Measurements from ENCODE around the gene EGFL7.

The EGFL7 gene

GRCh38 chr9:136697821-136698526 lies 35.3 kb downstream of the EGFL7 start:
- Histone ChIP-seq H3K4me3 (ENCODE audit: low read depth, low read length) (no peak overlapping the region), H3K36me3 (replicated peaks) (no peaks in the 10 kb centered on the region), H3K27me3 (replicated peaks) (peaks cover 12% of the 10 kb centered on the region), H3K27ac (no peak overlapping the region)
- TF ChIP-seq, protein P1, sequence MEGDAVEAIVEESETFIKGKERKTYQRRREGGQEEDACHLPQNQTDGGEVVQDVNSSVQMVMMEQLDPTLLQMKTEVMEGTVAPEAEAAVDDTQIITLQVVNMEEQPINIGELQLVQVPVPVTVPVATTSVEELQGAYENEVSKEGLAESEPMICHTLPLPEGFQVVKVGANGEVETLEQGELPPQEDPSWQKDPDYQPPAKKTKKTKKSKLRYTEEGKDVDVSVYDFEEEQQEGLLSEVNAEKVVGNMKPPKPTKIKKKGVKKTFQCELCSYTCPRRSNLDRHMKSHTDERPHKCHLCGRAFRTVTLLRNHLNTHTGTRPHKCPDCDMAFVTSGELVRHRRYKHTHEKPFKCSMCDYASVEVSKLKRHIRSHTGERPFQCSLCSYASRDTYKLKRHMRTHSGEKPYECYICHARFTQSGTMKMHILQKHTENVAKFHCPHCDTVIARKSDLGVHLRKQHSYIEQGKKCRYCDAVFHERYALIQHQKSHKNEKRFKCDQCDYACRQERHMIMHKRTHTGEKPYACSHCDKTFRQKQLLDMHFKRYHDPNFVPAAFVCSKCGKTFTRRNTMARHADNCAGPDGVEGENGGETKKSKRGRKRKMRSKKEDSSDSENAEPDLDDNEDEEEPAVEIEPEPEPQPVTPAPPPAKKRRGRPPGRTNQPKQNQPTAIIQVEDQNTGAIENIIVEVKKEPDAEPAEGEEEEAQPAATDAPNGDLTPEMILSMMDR (IDR thresholded peaks at IDR 0.05; ENCODE audit: low read depth, low read length, missing control alignments) = no peak
- no peak for DNase-seq
- in situ Hi-C loops (cut with HindIII; ENCODE audit: low pct_ligation_motif_present, low sequenced_read_pairs) = no loop called here

DNA sequence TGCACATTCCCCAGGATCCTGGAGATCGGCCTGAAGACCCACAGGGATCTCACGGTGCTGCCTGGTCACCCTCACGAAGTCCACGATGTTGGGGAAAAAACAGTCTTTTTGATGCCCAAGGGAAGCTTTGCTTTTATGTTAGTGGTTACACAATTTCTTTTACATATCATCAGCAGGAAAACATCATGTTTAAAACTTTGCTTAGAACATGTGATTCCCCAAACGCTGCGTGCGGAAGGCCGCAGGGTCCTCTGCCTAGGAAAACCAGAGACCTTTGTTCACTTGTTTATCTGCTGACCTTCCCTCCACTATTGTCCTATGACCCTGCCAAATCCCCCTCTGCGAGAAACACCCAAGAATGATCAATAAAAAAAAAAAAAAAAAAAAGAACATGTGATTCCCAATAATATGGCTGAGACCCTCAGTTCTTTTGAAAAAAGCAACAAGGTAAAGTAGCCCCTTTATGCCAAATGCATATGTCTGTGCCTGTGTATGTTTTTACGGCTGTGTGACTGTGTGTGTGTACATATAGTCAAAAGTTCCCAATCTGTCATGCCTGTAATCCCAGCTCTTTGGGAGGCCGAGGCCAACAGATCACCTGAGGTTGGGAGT lies 36.0 kb downstream of the EGFL7 start:
- Histone ChIP-seq H3K4me3 (ENCODE audit: low read depth, low read length) (no peak overlapping the region), H3K36me3 (replicated peaks) (no peaks in the 10 kb centered on the region), H3K27me3 (replicated peaks) (peaks cover 12% of the 10 kb centered on the region), H3K27ac (no peak overlapping the region)
- in situ Hi-C loops (cut with HindIII; ENCODE audit: low pct_ligation_motif_present, low sequenced_read_pairs) = no loop called here
- TF ChIP-seq, protein P1 (IDR thresholded peaks at IDR 0.05; ENCODE audit: low read depth, low read length, missing control alignments) = no peak
- DNase-seq = no peak

- in situ Hi-C loops (cut with HindIII; ENCODE audit: low pct_ligation_motif_present, low sequenced_read_pairs) = no loop called here
- no peak overlapping the region for H3K4me3 ChIP-seq (ENCODE audit: low read depth, low read length)
- no peak for DNase-seq
Observed at GRCh38 chr9:136700304-136700703, 37.6 kb downstream of the EGFL7 start.

DNA sequence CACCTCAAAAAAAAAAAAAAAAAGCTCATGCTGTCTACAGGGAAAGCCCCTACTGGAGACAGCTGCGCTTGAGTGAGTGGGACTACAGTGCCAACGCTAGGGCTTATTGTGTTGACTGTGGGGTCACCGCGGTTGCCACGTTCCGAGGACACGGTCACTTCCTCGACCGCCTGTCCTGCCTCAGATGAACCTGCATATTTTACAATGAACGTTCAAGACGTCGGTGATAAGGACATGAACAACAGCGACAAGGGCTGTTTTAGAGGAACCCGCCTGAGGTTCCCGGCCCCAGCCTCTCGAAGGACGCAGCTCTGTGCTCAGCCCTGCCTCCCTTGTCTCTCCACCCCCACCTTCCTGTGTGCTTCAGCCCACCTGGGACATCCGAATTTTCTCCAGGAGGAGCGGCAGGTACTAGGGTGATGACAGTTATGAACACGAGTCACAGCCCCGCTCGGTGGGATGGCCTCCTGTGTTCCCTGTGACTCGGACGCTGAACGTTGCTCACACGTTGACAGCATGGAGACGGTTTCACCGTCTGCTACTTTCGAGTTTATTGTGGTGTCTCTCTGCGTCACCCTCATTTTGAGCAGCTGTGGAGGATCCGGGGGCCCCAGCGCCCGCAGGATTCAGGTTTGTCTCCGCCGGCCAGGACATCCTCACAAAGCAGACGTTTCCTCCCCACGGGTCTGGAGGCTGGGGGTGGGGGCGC lies 38.4 kb downstream of the EGFL7 start:
- TF ChIP-seq, protein P1 (IDR thresholded peaks at IDR 0.05; ENCODE audit: low read depth, low read length, missing control alignments) = no peak
- DNase-seq = no peak
- in situ Hi-C loops (cut with HindIII; ENCODE audit: low pct_ligation_motif_present, low sequenced_read_pairs) = no loop called here
- Histone ChIP-seq H3K27ac (no peak overlapping the region), H3K27me3 (replicated peaks) (peaks cover 12% of the 10 kb centered on the region), H3K4me3 (ENCODE audit: low read depth, low read length) (no peak overlapping the region), H3K36me3 (replicated peaks) (no peaks in the 10 kb centered on the region)

More at GRCh38 chr9:136700304-136700703, 37.6 kb downstream of the EGFL7 start:
- no peak overlapping the region for H3K27ac ChIP-seq
- H3K36me3 ChIP-seq (replicated peaks) = no peaks in the 10 kb centered on the region
- peaks cover 12% of the 10 kb centered on the region for H3K27me3 ChIP-seq (replicated peaks)
- TF ChIP-seq, protein P1 (IDR thresholded peaks at IDR 0.05; ENCODE audit: low read depth, low read length, missing control alignments) = no peak

GRCh38 chr9:136701668-136702053 lies 38.9 kb downstream of the EGFL7 start:
- TF ChIP-seq, protein P1 (IDR thresholded peaks at IDR 0.05; ENCODE audit: low read depth, low read length, missing control alignments) = no peak
- no peak overlapping the region for H3K27ac ChIP-seq
- H3K27me3 ChIP-seq (replicated peaks) = peaks cover 12% of the 10 kb centered on the region
- no peak for DNase-seq
- H3K36me3 ChIP-seq (replicated peaks) = no peaks in the 10 kb centered on the region
- H3K4me3 ChIP-seq (ENCODE audit: low read depth, low read length) = no peak overlapping the region
- in situ Hi-C loops (cut with HindIII; ENCODE audit: low pct_ligation_motif_present, low sequenced_read_pairs) = no loop called here
